HTERT RPE-1 (cell line): ENCODE data around the gene FAT1.

ENCODE experiments used
- in situ Hi-C: fragments of 300-500 bp; cut with MboI; formaldehyde crosslinking; loops from 4 replicates; pipeline ENCODE4 v1.14.3; 2020; ENCODE audit warnings: low sequenced_read_pairs

Gene FAT1

GRCh38 chr4:186621959-186622553, 101.6 kb downstream of the FAT1 start:
- in situ Hi-C loops = no loop called here

GRCh38 chr4:186619088-186619487, 104.6 kb downstream of the FAT1 start:
- in situ Hi-C loops = no loop called here

DNA sequence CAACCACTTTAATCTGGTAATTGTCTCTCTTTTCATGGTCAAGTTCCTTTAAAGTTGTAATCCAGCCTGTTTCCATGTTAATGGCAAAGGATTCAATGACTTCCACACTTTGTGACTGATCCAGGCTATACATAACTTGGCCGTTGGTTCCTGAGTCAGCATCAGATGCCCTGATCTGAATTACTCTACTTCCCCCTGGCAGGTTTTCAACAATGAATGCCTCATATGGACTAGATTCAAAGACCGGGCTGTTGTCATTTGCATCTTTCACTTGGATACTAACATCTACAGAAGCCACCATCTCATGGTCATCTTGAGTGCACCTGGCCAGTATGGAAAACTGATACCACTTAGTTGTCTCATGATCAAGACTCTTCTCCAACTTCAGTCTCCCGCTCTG, 105.7 kb downstream of the FAT1 start:
- in situ Hi-C loops = no loop called here

DNA sequence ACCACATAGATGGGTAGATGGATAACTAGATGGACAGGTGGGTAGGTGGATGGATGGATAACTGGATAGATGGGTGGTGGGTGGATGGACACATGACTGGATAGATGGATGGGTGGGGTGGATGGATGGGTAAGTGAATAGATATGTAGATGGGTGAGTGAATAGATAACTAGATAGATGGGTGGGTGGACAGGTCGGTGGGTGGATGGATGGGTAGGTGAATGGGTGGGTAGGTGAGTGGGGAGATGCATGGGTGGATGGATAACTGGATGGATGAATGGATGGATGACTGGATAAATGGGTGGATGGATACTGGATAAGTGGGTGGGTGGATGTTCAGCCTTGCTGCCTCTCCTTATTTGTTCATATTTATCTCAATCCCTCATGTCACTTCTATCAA, 116.2 kb downstream of the FAT1 start:
- in situ Hi-C loops = no loop called here

GRCh38 chr4:186606591-186606992, 117.1 kb downstream of the FAT1 start:
- in situ Hi-C loops = no loop called here

- in situ Hi-C loops = no loop called here
Observed at GRCh38 chr4:186605261-186605865, 118.3 kb downstream of the FAT1 start.

- in situ Hi-C loops = no loop called here
Observed at GRCh38 chr4:186604124-186604807, 119.4 kb downstream of the FAT1 start.

GRCh38 chr4:186602978-186603377, 120.7 kb downstream of the FAT1 start:
- in situ Hi-C loops = no loop called here

DNA sequence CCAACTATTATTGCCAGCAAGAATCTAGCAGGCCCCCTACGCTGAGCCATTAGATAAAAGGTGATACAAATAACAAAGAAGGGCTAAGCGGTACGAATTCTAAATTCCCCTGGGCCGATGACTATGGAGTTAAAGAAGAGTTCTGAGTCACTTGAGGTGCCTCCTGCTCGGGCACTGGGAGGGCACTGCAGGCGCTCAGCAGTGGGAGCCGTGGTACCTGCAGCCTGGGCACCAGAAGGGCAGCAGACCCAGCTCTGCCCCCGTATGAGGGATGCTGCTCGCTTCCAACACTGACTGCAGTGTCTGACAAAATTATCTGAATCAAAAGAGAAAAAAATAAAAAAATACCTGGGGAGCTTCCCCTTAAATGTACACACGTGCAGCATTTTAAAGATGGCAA, 124.2 kb downstream of the FAT1 start:
- in situ Hi-C loops = no loop called here

DNA sequence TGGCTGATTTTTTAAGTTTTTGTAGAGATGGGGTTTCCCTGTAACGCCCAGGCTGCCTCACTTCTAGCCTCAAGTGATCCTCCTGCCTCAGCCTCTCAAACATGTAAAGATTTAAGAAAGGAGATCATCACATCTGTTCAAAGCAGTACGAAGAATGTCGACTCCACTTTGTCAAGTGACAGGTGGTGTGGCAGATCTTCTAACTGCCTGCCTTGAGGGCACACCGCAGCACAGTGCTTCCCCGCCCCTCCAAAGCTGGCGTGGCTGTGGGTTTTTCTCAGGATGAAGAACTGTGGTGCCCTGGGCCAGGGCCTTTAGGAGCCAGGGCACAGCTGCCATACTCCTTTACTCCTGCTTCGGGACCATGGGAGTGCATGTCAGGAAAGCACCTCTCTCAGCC, 125.0 kb downstream of the FAT1 start:
- in situ Hi-C loops = no loop called here

DNA sequence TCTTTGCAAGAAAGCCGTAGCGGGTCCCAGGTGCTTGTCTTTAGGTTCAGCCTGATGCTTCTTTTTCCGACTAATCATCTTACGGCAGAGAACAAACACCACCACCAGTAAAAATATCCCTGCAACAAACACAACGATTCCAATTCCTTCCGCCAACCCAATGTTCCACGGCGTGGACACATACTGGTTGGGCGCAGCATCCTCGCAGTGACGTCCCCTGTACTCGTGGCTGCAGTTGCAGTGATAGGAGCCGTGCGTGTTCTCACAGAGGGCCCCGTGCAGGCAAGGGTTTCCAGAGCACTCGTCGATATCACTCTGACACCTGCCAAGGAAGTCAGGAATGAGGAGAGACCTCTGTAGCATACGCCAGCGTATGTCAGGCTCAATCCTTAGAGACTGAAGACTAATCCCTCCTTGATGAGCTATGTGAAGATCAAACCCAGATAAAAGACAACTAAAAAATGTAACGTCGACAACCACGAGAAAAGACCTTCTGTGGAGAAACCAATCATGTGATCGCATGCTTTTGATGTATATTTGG, 126.7 kb downstream of the FAT1 start:
- in situ Hi-C loops = no loop called here

DNA sequence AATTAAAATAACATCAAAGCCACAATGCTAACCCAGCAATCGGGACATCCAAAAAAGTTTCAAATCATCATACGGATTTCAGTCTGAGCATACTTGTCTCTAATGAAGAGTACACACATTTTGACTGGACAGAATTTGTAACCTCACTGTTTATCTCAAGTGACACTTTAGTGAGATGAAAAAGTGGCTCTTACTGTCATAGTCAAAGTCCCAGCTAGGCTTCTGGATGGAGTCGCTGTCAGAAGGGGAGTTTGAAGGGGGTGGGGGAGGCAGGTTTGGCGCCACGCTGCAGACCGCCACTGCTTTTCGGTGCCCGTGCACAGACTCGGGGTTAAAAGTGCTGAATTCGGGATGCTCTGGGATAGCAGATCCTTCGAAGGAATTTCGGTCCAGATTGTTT, 127.3 kb downstream of the FAT1 start:
- in situ Hi-C loops = no loop called here

DNA sequence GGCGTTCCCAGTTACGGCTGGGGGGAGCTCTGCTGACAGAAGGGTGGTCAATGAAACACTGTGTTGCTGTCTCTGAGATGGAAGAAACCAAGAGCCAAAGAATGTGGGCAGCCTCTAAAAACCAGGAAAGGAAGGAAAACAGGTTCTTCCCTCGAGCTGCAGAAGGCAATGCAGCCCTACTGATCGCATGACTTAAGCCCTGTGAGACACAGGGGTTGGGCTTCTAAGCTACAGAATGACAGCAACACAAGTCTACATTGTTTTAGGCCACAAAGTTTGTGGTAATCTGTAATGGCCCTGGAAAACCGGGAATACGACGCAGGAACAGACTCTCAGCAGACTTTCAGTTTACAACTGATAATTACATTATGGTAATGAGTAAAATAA, 130.1 kb downstream of the FAT1 start:
- in situ Hi-C loops = no loop called here

DNA sequence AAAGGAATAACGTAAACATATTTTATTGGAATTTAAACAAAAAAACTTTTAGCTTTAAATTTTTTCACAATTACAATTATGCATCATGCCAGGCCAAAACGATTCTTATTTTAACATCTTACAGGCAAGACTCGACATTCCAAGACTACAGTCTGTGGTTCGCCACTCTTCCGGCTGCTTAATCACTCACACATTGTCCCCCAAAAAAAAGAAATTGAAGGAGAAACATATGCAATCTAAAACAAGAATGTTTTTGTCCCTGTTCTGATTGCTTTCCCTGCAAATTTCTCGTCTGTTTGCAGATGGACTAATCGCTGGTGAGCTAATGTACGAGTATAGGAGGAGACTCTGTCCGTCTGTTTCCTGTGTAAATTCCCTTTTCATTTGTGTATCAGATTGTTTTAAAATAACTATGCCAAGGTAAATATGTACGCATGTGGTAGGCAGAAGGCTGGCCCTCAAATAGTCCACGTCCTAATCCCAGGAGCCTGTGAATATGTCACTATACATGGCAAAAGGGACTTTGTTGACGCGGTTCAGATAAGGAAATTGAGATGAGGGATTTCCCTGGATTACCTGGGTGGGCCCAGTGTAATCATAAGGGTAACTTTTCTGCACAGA, 130.6 kb downstream of the FAT1 start:
- in situ Hi-C loops = no loop called here

- in situ Hi-C loops = no loop called here
Observed at GRCh38 chr4:186592445-186592844, 131.2 kb downstream of the FAT1 start.

DNA sequence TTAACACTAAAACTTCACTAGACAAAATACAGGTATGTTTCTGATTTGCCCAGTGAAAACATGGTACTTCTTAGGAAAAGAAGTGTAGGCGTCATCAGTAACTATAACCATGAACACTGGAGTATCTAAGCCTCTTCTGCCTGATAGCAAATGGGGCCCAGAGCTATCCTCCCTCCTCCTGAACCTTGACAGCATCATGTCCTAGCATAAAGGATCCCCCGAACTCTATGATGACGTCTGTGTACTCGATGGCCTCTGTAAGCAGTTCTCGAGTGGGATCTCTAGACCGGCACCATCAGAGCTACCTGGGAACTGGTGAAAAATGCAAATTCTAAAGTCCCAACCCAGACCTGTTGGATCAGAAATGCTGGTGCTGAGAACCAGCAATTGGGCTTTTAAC, 132.0 kb downstream of the FAT1 start:
- in situ Hi-C loops = no loop called here

DNA sequence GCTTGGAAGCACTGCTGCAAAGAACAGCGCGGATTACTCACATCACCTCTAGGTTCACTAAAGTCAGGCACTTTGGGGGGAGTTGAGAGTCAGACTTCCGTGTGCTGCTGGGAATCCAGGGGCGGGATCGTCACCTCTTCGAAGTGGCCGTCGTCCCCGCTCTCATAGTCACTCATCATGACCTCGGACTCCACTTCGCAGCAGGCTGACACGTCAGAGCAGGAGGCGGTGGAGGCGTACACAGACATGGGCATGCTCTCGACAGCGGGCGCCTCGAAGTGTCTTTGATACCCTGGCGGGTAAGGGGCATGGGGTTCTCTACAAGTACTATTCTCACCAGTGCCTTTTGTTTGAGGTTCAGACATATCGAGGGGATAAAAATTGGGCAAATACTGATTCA, 135.2 kb downstream of the FAT1 start:
- in situ Hi-C loops = no loop called here

GRCh38 chr4:186587416-186588018, 136.1 kb downstream of the FAT1 start:
- in situ Hi-C loops = no loop called here

DNA sequence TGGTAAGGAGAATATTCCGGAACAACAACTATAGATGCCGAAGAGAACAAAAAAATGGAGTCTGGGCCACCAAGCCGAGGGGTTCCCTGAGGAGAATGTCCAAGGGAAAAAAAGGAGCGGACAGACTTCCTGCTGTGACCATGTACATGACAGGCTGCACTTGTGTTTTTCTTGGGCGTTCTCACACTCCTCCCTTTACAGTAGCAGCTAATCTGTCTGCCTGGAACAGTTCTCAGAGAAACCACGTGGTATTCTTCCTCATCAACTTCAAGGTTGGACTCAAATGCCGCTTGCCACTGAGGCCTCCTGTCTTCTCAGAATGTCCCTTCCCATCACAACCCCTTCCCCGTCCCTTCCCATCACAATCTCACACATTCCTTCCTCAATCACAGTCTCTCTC, 137.5 kb downstream of the FAT1 start:
- in situ Hi-C loops = no loop called here

DNA sequence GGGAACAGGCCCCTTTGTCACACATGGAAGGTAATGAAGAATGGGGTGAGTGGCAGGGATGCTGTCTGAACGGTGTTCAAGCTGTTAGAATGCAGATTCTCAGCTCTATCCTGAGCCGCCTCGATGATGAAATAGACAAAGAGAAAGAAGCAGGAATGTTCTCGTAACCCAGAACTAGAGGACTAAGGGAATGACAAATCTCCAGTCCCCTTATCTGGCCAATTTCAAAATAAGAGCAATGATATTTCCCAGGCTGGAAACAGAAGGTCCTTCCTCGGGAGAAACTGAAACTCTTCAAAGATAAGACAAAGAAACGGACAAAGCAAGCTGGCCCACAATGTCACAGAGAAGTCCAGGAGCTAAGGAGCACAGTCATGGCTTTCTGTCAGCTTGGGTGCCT, 138.7 kb downstream of the FAT1 start:
- in situ Hi-C loops = no loop called here

- in situ Hi-C loops = no loop called here
Observed at GRCh38 chr4:186581421-186581820, 142.2 kb downstream of the FAT1 start.
